Endothelial cell of umbilical vein (primary cell): ENCODE results near the gene JAML.

Source experiments
- EZH2 ChIP-seq: IDR thresholded peaks from 2 replicates; pipeline ENCODE4 v1.6.1; 2012; ENCODE audit warnings: borderline replicate concordance, low read depth, mild to moderate bottlenecking, moderate library complexity, low read length, inconsistent platforms; ENCODE audit not compliant: severe bottlenecking
- FOS ChIP-seq: IDR thresholded peaks from 2 replicates; pipeline ENCODE4 v1.6.1; 2011; ENCODE audit warnings: mild to moderate bottlenecking, low read length, moderate library complexity, borderline replicate concordance; ENCODE audit not compliant: insufficient read depth
- GATA2 ChIP-seq: IDR thresholded peaks from 2 replicates; pipeline ENCODE4 v1.7.0; 2011; ENCODE audit warnings: low read depth, mild to moderate bottlenecking, moderate library complexity, mixed read lengths, low read length; ENCODE audit not compliant: insufficient read length, insufficient read depth
- JUN ChIP-seq: IDR thresholded peaks from 2 replicates; pipeline ENCODE4 v1.6.1; 2011; ENCODE audit warnings: borderline replicate concordance, low read depth; ENCODE audit not compliant: insufficient read length, insufficient read depth
- MYC ChIP-seq: IDR thresholded peaks from one replicate; pipeline ENCODE4 v1.6.1; 2011; ENCODE audit warnings: mild to moderate bottlenecking, low read depth, low read length
- POLR2A ChIP-seq: IDR thresholded peaks from 2 replicates; pipeline ENCODE4 v1.6.1; 2012; ENCODE audit warnings: low read depth, mild to moderate bottlenecking, control low read depth, low read length
- POLR2AphosphoS5 ChIP-seq: IDR thresholded peaks from 2 replicates; pipeline ENCODE4 v1.6.1; 2012; ENCODE audit warnings: low read depth, mild to moderate bottlenecking, control low read depth, low read length, moderate library complexity; ENCODE audit not compliant: insufficient read depth
- TF ChIP-seq, protein P1 (sequence below), 2 donors: IDR thresholded peaks; 1 replicate in 1 of 2; 2 replicates in 1 of 2; pipeline ENCODE4 v1.5.1; 2011; ENCODE audit warnings: low read length in 2 of 2, mild to moderate bottlenecking in 2 of 2, moderate library complexity in 2 of 2, control low read depth in 1 of 2, inconsistent platforms in 1 of 2, low read depth in 1 of 2; ENCODE audit not compliant: insufficient read depth in 1 of 2; ENCODE audit errors: extremely low read depth in 1 of 2
- TF ChIP-seq, protein P2 (sequence below): IDR thresholded peaks from 2 replicates; pipeline ENCODE4 v1.6.1; 2011; ENCODE audit not compliant: insufficient read depth, insufficient read length

DNA sequence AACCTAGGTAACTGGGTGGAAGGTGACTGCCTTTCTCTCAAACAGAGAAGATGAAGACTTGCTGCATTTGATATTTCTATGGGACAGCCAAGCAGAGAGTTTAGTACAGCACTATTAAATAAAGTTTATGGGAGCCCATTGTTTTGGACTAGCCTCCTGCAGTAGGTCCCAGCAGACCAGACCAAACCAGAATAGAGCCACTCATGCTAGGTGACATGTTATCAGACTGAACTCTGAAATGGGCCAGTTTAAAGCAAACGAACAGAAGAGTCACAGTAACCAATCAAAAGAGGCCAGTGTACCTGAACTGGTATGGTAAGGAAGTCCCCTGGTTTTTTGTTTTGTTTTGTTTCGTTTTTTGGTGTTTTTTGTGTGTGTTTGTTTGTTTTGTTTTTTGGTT lies 47.2 kb upstream of the JAML start:
- TF ChIP-seq EZH2: no peak
- TF ChIP-seq, protein P1, sequence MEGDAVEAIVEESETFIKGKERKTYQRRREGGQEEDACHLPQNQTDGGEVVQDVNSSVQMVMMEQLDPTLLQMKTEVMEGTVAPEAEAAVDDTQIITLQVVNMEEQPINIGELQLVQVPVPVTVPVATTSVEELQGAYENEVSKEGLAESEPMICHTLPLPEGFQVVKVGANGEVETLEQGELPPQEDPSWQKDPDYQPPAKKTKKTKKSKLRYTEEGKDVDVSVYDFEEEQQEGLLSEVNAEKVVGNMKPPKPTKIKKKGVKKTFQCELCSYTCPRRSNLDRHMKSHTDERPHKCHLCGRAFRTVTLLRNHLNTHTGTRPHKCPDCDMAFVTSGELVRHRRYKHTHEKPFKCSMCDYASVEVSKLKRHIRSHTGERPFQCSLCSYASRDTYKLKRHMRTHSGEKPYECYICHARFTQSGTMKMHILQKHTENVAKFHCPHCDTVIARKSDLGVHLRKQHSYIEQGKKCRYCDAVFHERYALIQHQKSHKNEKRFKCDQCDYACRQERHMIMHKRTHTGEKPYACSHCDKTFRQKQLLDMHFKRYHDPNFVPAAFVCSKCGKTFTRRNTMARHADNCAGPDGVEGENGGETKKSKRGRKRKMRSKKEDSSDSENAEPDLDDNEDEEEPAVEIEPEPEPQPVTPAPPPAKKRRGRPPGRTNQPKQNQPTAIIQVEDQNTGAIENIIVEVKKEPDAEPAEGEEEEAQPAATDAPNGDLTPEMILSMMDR (IDR thresholded peaks at IDR 0.05; ENCODE audit: extremely low read depth in 1 of 2, insufficient read depth in 1 of 2, low read depth in 1 of 2, low read length in 2 of 2): no peak
- no peak for TF ChIP-seq POLR2A
- TF ChIP-seq JUN: no peak
- no peak for TF ChIP-seq POLR2AphosphoS5
- TF ChIP-seq MYC: no peak
- TF ChIP-seq FOS: no peak
- TF ChIP-seq, protein P2, sequence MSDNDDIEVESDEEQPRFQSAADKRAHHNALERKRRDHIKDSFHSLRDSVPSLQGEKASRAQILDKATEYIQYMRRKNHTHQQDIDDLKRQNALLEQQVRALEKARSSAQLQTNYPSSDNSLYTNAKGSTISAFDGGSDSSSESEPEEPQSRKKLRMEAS: no peak
- no peak for TF ChIP-seq GATA2
